Adipose tissue (tissue), 3 donors: ENCODE results near the gene LRFN2. TPM values are rescaled to one million over a fixed set of nuclear protein-coding genes. Genes with fewer than 3 reads are reported as not detected.

ENCODE experiments used
- H3K27ac ChIP-seq: one replicate; pipeline ENCODE4 v1.5.1; 2013; ENCODE audit warnings: low read depth, low read length
- WGBS, 3 donors: extraction: QIAGEN DNeasy Blood & Tissue Kit; methylation state at CpG; one replicate each; pipeline ENCODE4 v1.1.7; 2013; 5-methylcytosine and 5-hydroxymethylcytosine counted together
- polyA plus RNA-seq, 3 donors: library from polyadenylated mRNA; stranded (reverse); fragments of 200-250 nt; gene quantifications; one replicate each; pipeline ENCODE4 v1.2.3, GENCODE V29; 2013
- donor health status: healthy with polysubstance abuse.
- donor health status: Bipolar disorder and iron deficiency.
- donor health status: healthy.

The LRFN2 gene
- polyA plus RNA-seq, 3 donors: 0.22 TPM; not detected in 2

DNA sequence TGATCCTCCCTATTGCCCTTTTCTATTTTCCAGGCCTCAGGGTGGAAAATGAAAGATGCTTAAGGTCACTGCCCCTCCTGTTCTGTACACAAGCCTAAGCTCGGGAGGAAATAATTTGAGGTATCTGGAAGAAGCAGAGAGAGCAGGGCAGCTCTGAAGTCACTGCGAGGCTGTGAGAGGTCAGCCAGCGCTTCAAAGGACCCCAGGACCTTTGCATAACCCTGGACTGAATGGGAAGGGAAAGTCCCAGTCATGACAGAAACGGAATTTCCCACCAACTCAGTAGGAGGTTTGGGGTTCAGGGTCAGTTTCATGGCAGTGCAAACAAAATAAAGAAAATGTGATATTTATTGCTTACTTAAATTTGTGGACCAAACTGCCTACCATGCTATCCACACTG, 58.1 kb downstream of the LRFN2 start:
- WGBS, 3 donors: 75 to 82% (median 82%) methylated on average over 4 of the region's 4 CpGs
- no peak overlapping the region for H3K27ac ChIP-seq

DNA sequence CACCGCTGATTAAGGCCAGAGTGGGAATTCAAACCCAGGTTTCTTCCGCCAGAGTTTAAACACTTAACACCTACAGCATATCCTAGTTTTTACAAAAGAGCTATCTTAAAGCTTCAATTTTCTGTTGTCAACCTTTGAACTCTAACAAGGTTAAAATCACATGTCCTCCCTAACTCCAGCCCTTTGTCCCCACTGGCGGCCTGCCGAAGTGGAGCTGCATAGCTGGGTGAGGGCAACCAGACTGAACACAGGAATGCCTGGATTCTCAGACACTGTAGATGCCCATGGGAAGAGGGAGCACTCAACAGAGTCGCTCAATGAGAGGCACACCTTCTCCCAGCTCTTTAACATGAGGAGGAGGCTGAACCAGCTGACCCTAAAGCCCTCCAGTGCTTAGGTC, 59.1 kb downstream of the LRFN2 start:
- WGBS, 3 donors: 81 to 88% (median 87%) methylated on average over 5 of the region's 5 CpGs
- no peak overlapping the region for H3K27ac ChIP-seq

DNA sequence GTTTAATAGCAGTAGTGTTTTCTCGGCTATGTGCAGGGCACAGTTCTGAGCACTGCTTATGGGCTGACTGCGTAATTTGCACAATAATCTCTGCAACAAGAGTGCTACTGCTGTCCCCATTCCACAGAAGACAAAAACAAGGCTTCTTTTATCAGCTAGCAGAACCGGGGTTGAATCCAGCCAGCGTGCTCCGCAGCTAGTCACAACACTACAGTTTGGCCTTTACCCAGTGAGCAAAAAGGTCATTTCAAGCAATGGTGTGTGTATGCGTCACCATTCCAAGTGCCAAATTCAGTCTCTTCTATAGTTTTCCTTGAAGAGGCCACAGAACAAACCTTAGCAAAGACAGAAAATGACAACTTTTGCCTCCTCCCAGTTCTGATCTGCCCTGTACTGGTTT, 61.1 kb downstream of the LRFN2 start:
- WGBS, 3 donors: 63 to 81% (median 75%) methylated on average over 6 of the region's 6 CpGs
- no peak overlapping the region for H3K27ac ChIP-seq

DNA sequence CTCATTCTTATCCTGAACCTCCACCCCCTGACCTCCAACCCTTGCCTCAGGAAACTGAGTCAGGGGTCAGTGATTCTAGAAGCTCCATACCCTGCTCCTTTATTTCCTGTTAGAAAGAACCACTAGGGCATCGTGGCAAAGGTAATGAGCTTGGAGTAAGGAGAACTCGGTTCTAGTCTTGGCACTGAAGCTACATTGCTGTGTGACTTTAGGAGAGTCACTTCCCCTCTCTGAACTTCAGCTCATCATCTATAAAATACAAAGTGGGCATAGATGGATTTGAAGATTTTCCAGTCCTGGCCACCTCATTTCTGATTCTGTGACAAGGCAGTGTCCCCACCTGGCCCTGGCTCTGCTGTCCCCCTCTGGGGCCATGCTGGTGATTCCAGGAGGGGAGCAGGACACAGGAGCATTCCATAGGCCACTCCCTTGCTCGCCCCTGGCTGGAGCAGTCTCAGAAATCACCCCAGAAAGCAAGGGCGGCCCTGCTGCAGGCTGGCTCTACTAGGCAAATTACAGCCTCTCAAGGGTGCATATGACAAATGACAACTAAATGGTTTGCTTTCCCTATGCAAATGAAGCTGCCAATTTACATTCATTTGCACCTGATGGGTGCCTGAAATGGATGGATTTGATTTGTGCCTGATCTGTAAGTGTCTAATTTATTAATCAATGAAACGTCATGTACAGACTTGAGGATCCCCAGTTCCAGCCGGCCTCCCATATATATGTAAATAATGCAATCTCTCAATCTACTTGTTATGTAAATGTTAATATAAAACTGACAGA, 62.2 kb downstream of the LRFN2 start:
- H3K27ac ChIP-seq: no peak overlapping the region
- 72 to 78% (median 78%) methylated on average over 6 of the region's 6 CpGs for WGBS, 3 donors

DNA sequence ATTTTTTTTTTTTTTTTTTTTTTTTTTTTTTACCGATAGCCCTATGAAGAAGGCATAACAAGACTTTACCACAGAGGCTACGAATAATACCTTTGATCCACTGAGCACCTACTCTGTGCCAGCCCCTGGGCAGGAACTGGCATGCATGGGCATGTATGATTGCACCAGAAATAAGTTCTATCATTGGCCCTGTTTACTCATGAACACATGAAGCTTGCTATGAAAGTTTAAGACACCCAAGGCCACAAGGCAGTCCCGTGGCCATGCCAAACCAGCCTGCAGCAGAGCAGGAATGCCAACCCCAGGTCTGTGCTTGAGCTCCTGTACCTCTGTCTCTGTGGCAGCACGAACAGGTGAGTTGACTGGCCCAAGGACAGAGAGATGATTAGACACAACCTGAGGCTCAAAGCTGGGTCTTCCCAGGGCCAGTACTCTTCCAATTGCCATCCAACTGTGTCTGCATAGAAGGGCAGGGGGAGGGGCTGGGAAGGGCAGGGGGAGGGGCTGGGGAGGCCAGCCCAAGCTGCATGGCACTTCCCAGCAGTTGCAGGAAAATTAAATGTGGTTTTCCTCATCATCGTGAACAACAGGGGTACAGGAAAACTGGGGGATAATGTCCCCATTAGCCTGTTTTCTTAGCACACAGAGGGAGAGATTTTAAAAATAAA, 63.5 kb downstream of the LRFN2 start:
- WGBS, 3 donors: 49 to 72% (median 65%) methylated on average over 5 of the region's 5 CpGs
- no peak overlapping the region for H3K27ac ChIP-seq

DNA sequence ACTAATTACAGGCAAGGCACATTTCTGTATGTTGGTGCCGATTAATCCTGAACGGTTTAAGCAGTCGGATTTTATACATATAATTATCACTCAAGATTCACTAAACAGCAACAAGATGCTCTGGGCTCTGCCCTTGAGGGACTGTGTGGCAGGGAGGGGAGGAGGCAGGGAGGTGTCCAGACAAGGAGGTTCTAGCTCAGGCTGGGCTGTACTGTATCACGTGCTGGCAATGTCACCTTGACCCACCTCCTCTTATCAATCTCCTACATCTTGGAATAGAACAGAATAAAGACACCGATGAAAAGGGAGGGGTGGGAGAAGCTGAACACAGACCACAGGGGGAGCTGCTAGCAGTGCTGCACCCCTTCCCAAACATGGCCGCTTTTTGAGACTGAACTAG, 65.7 kb downstream of the LRFN2 start:
- WGBS, 3 donors: 78 to 85% (median 83%) methylated on average over 6 of the region's 6 CpGs

DNA sequence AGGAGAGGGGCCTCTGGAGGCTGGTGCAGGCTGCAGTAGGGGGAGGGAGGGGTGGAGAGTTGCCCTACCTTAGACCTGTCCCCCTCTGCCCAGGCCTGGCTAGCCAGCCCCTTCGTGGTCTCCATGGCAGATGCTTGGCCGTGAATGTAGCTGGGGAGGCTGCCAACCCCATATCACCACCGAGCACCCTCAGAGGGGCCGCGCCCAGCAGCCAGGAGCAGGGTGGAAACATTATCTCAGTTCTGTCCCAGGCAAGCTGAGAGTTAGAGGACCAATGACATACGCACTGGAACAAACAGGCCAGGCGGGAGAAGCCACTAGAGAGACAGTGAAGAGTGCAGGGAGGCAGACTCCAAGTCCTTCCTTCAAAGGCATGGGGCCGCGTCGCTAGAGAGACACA, 66.5 kb downstream of the LRFN2 start:
- no peak overlapping the region for H3K27ac ChIP-seq
- WGBS, 3 donors: 60 to 75% (median 67%) methylated on average over 9 to 10 of the region's 10 CpGs

More for the DNA sequence above, 65.7 kb downstream of the LRFN2 start:
- H3K27ac ChIP-seq: no peak overlapping the region

DNA sequence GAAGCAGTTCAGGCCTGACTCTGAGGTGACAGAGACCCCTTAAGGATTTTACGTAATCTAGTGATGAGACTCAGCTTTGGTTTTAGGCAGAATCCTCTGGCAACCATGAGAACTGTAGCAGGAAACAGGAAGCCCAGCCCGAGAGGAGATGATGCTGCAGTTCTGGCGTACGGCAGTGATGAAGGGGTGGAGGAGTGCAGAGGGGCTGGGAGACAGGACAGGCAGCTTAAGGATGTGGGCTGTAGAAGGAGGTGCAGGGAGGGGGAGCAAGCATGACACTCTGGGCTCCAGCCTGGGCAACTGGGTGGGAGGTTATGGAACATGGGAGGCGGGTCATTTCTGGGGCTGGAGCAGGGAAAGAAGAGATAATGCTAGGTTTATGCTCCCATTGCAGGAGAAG, 67.1 kb downstream of the LRFN2 start:
- H3K27ac ChIP-seq: no peak overlapping the region
- WGBS, 3 donors: 34 to 68% (median 37%) methylated on average over 5 of the region's 5 CpGs

DNA sequence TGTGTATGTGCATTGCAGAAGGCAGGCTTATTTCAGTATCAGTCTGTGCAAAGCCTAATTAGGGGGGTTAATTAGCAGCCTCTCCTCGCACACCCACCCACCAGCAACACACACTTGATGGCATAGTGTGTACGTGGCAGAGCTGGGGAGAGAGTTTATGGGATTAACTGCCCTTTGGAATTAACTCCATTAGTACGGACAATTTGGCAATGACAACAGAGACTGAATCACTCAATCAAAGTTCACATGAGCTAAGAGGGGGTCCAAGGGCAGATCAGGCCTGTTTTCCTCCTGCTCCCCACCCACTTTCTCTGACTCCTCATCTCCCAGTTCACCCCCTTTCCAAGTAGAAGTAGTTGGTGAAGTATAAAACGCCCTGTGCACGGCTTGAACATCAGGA, 69.5 kb downstream of the LRFN2 start:
- 72 to 89% (median 85%) methylated on average over 5 of the region's 5 CpGs for WGBS, 3 donors

DNA sequence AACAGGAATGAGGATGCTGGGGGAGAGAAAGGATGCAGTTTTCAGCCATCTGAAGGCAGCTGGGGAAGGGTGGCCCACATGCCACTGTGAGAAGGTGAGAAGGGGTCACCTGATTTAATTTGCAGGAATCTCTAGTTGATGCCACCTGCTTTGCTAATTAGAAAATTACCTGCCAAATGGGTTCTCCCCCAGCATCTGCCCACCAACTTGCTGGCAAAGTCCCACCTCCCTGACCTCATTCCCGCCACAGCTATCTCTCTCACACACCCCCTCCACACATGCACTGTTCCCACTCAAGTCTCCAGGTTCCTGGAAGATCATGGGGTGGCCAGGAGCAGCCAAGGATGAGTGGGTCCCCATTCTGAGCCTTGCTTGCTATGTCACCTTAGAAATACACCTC, 70.7 kb downstream of the LRFN2 start:
- WGBS, 3 donors: 89 to 95% (median 90%) methylated on average over 1 of the region's 1 CpG
- no peak overlapping the region for H3K27ac ChIP-seq

More for the DNA sequence above, 69.5 kb downstream of the LRFN2 start:
- no peak overlapping the region for H3K27ac ChIP-seq

DNA sequence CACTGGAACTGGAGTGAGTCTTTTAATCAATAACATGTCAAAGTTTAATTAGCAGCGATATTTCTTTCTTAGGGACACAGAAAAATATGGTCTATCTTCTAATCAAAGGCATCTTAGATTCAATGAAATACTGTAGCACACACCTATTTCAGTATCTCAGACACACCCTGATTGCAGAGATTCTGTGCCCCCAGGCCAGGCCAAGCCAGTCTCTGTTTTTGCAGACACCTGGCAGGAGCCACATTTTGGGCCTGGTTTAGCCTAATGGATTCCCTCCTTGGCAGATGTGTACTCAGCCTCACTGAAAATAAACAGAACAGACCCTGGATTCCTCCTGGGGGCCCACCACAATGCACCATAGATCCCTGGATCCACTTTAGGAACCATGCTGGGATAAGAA, 74.8 kb downstream of the LRFN2 start:
- WGBS, 3 donors: 77 to 97% (median 97%) methylated on average over 1 of the region's 1 CpG

DNA sequence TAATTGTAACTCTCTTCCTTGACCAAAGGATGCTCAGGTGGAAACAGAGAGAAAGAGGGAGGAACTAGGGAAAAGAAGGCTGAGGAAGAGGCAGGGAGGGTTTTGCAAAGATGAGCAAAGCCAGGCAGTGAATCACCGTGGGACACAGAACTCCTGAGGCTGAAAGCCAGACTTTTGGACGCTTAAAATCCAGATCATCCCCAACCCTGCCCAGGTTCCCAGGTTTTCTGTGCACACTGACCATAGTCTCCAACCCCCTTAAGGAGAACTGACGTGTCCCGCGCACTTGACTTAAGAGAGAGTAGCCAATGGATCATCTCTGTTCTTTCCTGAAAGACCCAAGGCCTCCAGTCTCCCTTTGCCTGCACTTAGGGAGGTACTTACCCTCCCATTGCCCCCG, 75.3 kb downstream of the LRFN2 start:
- H3K27ac ChIP-seq: no peak overlapping the region

More for the DNA sequence above, 74.8 kb downstream of the LRFN2 start:
- no peak overlapping the region for H3K27ac ChIP-seq

DNA sequence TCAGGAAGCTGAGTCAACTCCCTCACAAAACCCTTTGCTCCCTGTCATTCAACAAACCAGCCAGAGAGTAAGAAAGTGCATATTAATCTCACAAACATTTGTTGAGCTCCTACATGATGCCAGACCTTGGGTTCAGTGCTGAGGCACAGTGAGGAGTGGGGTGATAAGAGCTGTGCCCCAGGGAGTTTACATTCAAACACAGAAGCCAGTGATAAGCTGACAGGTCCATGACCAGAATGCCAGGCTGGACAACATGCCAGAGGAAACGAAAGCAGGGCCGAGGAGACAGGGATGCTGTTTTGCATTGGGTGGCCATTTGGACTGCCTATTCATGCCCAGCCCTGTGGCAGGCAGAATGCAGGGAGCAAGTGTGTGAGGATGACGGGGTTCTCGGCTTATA, 76.7 kb downstream of the LRFN2 start:
- no peak overlapping the region for H3K27ac ChIP-seq
- 76 to 90% (median 81%) methylated on average over 4 of the region's 4 CpGs for WGBS, 3 donors

More for the DNA sequence above, 75.3 kb downstream of the LRFN2 start:
- 79 to 94% (median 80%) methylated on average over 6 of the region's 6 CpGs for WGBS, 3 donors

DNA sequence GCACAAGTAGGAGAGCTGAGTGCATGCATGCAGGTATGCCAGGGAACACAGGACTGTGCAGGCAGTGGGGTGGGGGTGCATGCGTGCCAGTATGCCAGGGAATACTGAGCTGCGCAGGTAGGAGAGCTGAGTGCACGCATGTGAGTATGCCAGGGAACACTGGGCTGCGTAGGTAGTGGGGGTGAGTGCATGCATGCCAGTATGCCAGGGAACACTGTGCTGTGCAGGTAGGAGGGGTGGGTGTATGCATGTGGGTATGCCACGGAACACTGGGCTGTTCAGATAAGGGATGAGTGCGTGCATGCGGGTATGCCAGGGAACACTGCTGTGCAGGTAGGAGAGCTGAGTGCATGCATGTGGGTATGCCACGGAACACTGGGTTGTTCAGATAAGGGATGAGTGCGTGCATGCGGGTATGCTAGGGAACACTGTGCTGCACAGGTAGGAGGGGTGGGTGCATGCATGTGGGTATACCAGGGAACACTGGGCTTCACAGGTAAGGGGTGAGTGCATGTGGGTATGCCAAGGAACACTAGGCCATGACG, 77.4 kb downstream of the LRFN2 start:
- 86 to 93% (median 87%) methylated on average over 11 of the region's 11 CpGs for WGBS, 3 donors
- H3K27ac ChIP-seq: no peak overlapping the region

DNA sequence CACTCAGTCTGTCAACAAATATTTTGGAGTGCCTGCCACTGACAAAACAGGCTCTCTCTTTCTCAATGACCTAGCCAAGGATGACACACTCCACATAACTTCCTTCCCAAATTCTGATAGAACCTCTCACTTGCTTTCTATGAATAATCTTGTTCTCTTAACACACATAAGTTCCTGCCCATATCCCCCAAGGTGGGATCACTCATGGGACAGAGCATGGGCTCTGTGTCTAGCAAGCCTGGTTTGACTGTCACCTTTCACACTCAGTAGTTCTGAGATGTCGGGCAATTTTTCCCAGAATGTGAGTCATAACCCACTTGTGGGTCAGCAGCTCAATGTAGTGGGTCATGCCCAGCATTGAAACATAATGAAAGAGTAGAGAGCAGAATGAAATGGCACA, 78.1 kb downstream of the LRFN2 start:
- no peak overlapping the region for H3K27ac ChIP-seq
- WGBS, 3 donors: 76 to 93% (median 86%) methylated on average over 1 of the region's 1 CpG

DNA sequence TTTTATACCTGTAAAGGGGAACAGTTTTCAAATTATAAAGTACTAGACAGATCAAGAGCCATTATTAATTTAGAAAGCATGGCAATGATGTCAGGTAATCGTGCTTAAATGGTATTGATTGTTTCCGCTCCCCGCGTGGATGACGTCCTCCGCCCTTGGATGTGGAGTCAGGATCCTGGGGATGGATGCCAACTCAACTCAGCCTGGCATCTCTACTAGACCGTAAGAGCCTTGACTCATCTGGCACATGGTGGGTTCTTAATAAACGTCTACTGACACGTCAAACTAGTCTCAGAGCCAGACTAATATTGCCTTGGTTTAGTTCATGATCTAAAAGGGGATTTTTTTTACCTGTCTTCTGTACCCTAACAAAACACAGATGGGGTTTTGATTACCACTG, 80.2 kb downstream of the LRFN2 start:
- WGBS, 3 donors: 59 to 86% (median 85%) methylated on average over 9 of the region's 9 CpGs
- H3K27ac ChIP-seq: no peak overlapping the region

DNA sequence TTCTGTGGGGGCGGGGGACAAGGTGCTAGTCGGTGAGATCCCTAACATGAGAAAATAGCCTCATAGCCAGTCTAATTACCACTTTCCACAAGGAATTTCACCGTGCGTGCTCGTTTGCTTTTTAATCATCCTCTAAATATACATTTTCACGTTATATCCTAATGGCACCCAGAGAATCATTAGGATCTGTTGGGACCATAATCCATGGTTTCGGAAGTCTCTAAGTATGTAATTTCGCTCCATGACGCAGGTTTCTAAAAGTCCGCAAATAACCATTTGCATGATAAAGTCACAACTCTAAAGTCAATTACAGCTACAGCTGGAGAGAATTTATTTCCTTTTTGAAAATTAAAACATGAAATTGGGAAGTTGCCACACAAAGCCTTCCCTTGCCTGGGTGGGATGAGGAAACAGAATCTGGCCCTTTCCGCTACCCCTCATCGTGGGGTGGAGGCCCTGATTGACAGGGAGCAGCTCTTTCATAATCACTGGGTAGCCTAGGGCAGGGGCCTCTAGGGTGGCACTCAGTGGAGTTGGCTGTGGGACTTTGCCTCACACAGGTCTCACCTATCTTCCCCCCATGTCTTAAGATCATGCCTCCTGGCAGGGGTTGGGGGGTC, 81.9 kb downstream of the LRFN2 start:
- 86 to 91% (median 88%) methylated on average over 12 of the region's 12 CpGs for WGBS, 3 donors
- H3K27ac ChIP-seq: no peak overlapping the region

DNA sequence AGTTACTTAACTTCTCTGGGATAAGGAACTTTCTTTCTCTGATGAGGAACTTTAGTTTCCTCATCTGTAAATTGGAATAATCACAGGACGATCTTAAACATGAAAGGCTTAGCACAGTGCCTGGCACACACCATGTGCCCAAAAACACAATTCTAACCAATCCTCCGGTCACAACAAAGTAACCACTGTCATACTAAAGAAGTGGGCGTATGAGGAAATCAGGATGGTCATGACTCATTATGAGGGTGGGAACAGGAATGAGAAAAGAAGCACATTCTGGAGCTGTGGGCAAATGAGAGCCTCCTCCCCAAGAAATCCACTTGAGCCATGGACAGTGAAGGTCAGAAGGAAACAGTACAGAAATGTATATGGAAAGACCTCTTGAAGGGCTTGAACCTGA, 82.9 kb downstream of the LRFN2 start:
- H3K27ac ChIP-seq: no peak overlapping the region
- 78 to 94% (median 88%) methylated on average over 3 of the region's 3 CpGs for WGBS, 3 donors

DNA sequence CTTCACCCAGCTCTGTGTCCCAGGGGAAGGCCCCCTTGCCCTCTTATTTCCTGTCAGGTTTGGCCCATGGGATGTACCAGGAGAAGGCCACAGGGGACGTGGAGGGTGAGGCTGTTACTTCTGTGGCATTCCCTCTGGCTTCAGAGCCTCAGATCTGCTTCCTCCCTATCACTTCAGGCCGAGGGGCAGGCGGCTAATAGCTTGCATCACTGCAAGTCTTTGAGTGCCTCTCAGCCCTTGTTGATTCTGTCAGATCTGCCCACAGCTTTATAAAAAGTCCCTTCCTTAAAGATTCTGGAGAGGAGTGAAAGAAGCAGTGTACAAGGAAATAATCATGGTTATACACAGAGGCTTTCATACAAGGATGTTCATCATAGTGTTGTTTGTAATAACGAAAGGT, 86.9 kb downstream of the LRFN2 start:
- no peak overlapping the region for H3K27ac ChIP-seq
- 72 to 85% (median 79%) methylated on average over 4 of the region's 4 CpGs for WGBS, 3 donors
